Measurements from ENCODE around the gene THOC1. TPM values are rescaled to one million over a fixed set of nuclear protein-coding genes. Genes with fewer than 3 reads are reported as not detected.
A peak's percentile ranks its signal among the peaks of the same experiment; 100 is the strongest.

The THOC1 gene
- total and polyA plus RNA-seq, 2 experiments from 2014 or later, result 73.0 to 108 TPM

DNA sequence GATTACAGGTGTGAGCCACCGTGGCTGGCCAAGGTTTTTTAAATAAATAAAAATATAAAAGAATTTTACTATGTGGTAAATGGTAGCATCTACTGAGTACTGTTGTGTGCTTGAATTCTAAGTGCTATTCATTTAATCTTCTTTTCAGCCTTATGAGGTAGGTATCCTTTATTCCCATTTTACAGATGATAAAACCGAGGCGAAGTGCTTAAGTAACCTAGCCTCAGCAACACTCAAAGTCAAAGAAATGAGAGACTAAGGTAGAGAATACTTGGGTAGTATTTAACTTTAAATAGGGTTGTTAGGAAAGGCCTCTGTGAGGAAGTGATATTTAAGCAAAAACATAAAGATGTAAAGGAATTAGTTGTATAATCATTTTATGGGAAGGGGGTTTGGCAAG, 5.7 kb upstream of the THOC1 start (continued):
- TF ChIP-seq, protein P1, sequence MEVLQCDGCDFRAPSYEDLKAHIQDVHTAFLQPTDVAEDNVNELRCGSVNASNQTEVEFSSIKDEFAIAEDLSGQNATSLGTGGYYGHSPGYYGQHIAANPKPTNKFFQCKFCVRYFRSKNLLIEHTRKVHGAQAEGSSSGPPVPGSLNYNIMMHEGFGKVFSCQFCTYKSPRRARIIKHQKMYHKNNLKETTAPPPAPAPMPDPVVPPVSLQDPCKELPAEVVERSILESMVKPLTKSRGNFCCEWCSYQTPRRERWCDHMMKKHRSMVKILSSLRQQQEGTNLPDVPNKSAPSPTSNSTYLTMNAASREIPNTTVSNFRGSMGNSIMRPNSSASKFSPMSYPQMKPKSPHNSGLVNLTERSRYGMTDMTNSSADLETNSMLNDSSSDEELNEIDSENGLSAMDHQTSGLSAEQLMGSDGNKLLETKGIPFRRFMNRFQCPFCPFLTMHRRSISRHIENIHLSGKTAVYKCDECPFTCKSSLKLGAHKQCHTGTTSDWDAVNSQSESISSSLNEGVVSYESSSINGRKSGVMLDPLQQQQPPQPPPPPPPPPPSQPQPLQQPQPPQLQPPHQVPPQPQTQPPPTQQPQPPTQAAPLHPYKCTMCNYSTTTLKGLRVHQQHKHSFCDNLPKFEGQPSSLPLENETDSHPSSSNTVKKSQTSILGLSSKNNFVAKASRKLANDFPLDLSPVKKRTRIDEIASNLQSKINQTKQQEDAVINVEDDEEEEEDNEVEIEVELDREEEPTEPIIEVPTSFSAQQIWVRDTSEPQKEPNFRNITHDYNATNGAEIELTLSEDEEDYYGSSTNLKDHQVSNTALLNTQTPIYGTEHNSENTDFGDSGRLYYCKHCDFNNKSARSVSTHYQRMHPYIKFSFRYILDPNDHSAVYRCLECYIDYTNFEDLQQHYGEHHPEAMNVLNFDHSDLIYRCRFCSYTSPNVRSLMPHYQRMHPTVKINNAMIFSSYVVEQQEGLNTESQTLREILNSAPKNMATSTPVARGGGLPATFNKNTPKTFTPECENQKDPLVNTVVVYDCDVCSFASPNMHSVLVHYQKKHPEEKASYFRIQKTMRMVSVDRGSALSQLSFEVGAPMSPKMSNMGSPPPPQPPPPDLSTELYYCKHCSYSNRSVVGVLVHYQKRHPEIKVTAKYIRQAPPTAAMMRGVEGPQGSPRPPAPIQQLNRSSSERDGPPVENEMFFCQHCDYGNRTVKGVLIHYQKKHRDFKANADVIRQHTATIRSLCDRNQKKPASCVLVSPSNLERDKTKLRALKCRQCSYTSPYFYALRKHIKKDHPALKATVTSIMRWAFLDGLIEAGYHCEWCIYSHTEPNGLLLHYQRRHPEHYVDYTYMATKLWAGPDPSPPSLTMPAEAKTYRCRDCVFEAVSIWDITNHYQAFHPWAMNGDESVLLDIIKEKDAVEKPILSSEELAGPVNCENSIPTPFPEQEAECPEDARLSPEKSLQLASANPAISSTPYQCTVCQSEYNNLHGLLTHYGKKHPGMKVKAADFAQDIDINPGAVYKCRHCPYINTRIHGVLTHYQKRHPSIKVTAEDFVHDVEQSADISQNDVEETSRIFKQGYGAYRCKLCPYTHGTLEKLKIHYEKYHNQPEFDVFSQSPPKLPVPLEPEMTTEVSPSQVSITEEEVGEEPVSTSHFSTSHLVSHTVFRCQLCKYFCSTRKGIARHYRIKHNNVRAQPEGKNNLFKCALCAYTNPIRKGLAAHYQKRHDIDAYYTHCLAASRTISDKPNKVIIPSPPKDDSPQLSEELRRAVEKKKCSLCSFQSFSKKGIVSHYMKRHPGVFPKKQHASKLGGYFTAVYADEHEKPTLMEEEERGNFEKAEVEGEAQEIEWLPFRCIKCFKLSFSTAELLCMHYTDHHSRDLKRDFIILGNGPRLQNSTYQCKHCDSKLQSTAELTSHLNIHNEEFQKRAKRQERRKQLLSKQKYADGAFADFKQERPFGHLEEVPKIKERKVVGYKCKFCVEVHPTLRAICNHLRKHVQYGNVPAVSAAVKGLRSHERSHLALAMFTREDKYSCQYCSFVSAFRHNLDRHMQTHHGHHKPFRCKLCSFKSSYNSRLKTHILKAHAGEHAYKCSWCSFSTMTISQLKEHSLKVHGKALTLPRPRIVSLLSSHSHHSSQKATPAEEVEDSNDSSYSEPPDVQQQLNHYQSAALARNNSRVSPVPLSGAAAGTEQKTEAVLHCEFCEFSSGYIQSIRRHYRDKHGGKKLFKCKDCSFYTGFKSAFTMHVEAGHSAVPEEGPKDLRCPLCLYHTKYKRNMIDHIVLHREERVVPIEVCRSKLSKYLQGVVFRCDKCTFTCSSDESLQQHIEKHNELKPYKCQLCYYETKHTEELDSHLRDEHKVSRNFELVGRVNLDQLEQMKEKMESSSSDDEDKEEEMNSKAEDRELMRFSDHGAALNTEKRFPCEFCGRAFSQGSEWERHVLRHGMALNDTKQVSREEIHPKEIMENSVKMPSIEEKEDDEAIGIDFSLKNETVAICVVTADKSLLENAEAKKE (CRISPR knock-in tag; IDR thresholded peaks at IDR 0.05), result no peak
- no peak for TF ChIP-seq STAT1 (IDR thresholded peaks at IDR 0.05; ENCODE audit: unreplicated experiment)
- no peak for TF ChIP-seq NANOG (IDR thresholded peaks at IDR 0.05; ENCODE audit: borderline replicate concordance)
- TF ChIP-seq CREB1 (CRISPR knock-in tag; IDR thresholded peaks at IDR 0.05; ENCODE audit: low read depth), result no peak
- no peak for TF ChIP-seq ZNF331 (CRISPR knock-in tag; IDR thresholded peaks at IDR 0.05; ENCODE audit: low read depth)

DNA sequence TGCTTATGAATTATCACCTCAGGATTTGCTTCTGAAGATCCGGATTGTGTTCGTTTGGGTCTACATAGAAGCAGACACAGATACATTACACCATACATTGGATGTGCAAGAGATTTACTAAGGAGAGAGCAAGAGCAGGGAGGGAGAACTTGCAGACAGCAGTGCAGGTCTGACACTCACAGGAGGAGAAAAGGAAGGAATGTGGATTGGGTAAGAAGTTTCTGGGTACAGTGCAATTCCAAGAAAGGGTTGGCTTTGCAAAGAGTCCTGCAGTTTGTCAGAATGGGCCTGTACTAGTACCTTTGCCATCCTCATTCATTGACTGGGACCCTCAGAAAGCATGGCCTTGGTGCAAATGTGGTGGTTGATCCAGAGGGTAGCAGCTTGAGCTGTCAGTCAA, 4.8 kb upstream of the THOC1 start:
- ATAC-seq, result no peak
- Mint-ChIP-seq H3K9me3 (no peaks in the 10 kb centered on the region; the same call in 2 of the 3 replicates), H3K4me1 (peaks cover 15% of the 10 kb centered on the region), H3K4me3 (no peak overlapping the region), H3K36me3 (ENCODE audit: low read depth) (peaks cover 4% of the 10 kb centered on the region; the same call in 1 of the 3 replicates), H3K27ac (peak overlapping the region; percentile 76; the same call in 1 of the 2 replicates), H3K27me3 (ENCODE audit: insufficient read depth, low read depth, poor library complexity) (peaks cover 7% of the 10 kb centered on the region)
- no peak overlapping the region for H3K27ac ChIP-seq (ENCODE audit: low read depth)
- H3K4me1 ChIP-seq (ENCODE audit: insufficient read depth), result peaks cover 13% of the 10 kb centered on the region
- no peak overlapping the region for H3K4me2 ChIP-seq
- no peaks in the 10 kb centered on the region for H3K36me3 ChIP-seq (ENCODE audit: insufficient read depth)
- H3K9me2 ChIP-seq (ENCODE audit: insufficient read depth), result no peaks in the 10 kb centered on the region
- H3K4me3 ChIP-seq, result no peak overlapping the region
- peaks cover 6% of the 10 kb centered on the region; the same call in 1 of the 2 replicates for H3K79me2 ChIP-seq (replicated peaks; ENCODE audit: insufficient read depth)
- H3F3A ChIP-seq (replicated peaks; ENCODE audit: low read depth), result 0 out of 2 replicates have a peak, but pooled peaks cover 3% of the 10 kb centered on the region
- no peak for DNase-seq (ENCODE audit: low spot score)
- H4K20me1 ChIP-seq (replicated peaks; ENCODE audit: insufficient read depth), result no peaks in the 10 kb centered on the region; the same call in 1 of the 2 replicates
- no peaks in the 10 kb centered on the region for H3K27me3 ChIP-seq (ENCODE audit: insufficient read depth)
- no peak overlapping the region for H2AFZ ChIP-seq
- TF ChIP-seq, protein P2, sequence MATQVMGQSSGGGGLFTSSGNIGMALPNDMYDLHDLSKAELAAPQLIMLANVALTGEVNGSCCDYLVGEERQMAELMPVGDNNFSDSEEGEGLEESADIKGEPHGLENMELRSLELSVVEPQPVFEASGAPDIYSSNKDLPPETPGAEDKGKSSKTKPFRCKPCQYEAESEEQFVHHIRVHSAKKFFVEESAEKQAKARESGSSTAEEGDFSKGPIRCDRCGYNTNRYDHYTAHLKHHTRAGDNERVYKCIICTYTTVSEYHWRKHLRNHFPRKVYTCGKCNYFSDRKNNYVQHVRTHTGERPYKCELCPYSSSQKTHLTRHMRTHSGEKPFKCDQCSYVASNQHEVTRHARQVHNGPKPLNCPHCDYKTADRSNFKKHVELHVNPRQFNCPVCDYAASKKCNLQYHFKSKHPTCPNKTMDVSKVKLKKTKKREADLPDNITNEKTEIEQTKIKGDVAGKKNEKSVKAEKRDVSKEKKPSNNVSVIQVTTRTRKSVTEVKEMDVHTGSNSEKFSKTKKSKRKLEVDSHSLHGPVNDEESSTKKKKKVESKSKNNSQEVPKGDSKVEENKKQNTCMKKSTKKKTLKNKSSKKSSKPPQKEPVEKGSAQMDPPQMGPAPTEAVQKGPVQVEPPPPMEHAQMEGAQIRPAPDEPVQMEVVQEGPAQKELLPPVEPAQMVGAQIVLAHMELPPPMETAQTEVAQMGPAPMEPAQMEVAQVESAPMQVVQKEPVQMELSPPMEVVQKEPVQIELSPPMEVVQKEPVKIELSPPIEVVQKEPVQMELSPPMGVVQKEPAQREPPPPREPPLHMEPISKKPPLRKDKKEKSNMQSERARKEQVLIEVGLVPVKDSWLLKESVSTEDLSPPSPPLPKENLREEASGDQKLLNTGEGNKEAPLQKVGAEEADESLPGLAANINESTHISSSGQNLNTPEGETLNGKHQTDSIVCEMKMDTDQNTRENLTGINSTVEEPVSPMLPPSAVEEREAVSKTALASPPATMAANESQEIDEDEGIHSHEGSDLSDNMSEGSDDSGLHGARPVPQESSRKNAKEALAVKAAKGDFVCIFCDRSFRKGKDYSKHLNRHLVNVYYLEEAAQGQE (IDR thresholded peaks at IDR 0.05; ENCODE audit: unreplicated experiment), result no peak
- TF ChIP-seq, protein P1 (CRISPR knock-in tag; IDR thresholded peaks at IDR 0.05), result no peak

Data from GM23338 (cell line).